ENCODE data around the gene YY1. TPM values are rescaled to one million over a fixed set of nuclear protein-coding genes. Genes with fewer than 3 reads are reported as not detected.

The YY1 gene
- total RNA-seq, 1 donor from 2014 or later: 77.2 TPM

DNA sequence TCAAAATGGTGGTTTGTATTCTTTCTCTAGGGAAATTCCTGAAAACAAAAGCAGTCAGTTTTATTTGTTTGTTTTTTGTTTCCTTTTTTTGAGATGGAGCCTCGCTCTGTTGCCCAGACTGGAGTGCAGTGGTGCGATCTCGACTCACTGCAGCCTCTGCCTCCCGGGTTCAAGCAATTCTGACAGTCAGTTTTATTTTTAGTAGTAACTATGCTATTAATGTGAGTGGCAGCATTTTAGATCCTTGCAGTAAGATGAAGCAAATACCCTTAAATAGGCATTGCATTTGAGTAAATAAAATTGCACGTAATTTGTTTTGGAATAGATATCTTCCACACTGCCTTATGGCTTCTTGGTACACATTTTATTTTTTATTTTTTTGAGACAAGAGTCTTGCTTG, 23.6 kb downstream of the YY1 start:
- peaks cover 12% of the 10 kb centered on the region for H3K36me3 Mint-ChIP-seq (ENCODE audit: unreplicated experiment)
- no peak overlapping the region for H3K4me3 Mint-ChIP-seq (ENCODE audit: unreplicated experiment)
- no peaks in the 10 kb centered on the region for H3K27me3 Mint-ChIP-seq (ENCODE audit: unreplicated experiment)
- no peaks in the 10 kb centered on the region for H3K9me3 Mint-ChIP-seq (ENCODE audit: unreplicated experiment)
- TF ChIP-seq, protein P1, sequence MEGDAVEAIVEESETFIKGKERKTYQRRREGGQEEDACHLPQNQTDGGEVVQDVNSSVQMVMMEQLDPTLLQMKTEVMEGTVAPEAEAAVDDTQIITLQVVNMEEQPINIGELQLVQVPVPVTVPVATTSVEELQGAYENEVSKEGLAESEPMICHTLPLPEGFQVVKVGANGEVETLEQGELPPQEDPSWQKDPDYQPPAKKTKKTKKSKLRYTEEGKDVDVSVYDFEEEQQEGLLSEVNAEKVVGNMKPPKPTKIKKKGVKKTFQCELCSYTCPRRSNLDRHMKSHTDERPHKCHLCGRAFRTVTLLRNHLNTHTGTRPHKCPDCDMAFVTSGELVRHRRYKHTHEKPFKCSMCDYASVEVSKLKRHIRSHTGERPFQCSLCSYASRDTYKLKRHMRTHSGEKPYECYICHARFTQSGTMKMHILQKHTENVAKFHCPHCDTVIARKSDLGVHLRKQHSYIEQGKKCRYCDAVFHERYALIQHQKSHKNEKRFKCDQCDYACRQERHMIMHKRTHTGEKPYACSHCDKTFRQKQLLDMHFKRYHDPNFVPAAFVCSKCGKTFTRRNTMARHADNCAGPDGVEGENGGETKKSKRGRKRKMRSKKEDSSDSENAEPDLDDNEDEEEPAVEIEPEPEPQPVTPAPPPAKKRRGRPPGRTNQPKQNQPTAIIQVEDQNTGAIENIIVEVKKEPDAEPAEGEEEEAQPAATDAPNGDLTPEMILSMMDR (IDR thresholded peaks at IDR 0.05): no peak
- no peak for DNase-seq (ENCODE audit: extremely low spot score, unreplicated experiment)
- no peak overlapping the region for H3K27ac Mint-ChIP-seq (ENCODE audit: unreplicated experiment)
- peaks cover 24% of the 10 kb centered on the region for H3K4me1 Mint-ChIP-seq (ENCODE audit: unreplicated experiment)

DNA sequence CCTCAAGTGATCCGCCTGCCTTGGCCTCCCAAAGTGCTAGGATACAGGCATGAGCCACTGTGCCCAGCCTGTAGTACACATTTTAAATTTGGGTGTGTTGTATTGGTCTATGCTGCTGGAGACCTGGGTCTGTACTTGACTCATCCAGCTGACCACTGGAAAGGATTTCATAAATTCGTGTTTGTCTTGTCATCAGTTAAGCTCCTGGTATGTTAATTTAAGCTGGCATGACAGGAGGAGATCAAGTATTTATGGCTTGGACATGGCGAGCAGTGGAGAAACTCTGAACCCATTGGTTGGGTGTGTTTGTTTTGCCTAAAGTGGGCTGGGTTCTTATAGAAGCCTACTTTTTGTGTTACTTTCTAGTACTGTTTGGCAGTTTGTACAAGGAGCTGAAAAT, 24.2 kb downstream of the YY1 start:
- no peak for DNase-seq (ENCODE audit: extremely low spot score, unreplicated experiment)
- H3K27ac Mint-ChIP-seq (ENCODE audit: unreplicated experiment): no peak overlapping the region

DNA sequence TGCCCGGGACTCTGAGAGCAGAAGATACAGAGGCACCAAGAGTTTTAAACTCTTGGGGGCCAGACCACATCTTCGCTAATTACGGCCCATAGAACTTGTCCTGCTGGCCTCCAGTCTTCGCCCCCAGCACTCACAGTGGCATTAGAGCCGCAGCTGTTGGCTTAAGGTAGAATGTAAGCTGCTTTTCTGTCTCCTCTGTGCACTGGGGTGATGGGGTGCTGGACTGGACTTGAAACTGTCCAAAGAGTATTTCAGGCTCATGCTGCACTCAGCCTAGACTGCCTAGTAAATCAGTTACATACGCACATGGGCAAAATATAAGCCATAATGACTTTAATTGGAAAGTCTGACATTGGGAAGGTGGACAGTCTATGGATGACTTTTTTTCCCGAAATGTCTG, 29.0 kb downstream of the YY1 start:
- Mint-ChIP-seq H3K36me3 (ENCODE audit: unreplicated experiment) (peaks cover 10% of the 10 kb centered on the region), H3K4me1 (ENCODE audit: unreplicated experiment) (peaks cover 14% of the 10 kb centered on the region), H3K9me3 (ENCODE audit: unreplicated experiment) (no peaks in the 10 kb centered on the region), H3K27ac (ENCODE audit: unreplicated experiment) (no peak overlapping the region), H3K27me3 (ENCODE audit: unreplicated experiment) (no peaks in the 10 kb centered on the region), H3K4me3 (ENCODE audit: unreplicated experiment) (no peak overlapping the region)
- DNase-seq (ENCODE audit: extremely low spot score, unreplicated experiment): no peak
- TF ChIP-seq, protein P1 (IDR thresholded peaks at IDR 0.05): no peak

More for the DNA sequence above, 24.2 kb downstream of the YY1 start:
- Mint-ChIP-seq H3K27me3 (ENCODE audit: unreplicated experiment) (no peaks in the 10 kb centered on the region), H3K4me1 (ENCODE audit: unreplicated experiment) (peaks cover 21% of the 10 kb centered on the region), H3K9me3 (ENCODE audit: unreplicated experiment) (no peaks in the 10 kb centered on the region), H3K36me3 (ENCODE audit: unreplicated experiment) (peaks cover 12% of the 10 kb centered on the region), H3K4me3 (ENCODE audit: unreplicated experiment) (no peak overlapping the region)
- TF ChIP-seq, protein P1 (IDR thresholded peaks at IDR 0.05): no peak

DNA sequence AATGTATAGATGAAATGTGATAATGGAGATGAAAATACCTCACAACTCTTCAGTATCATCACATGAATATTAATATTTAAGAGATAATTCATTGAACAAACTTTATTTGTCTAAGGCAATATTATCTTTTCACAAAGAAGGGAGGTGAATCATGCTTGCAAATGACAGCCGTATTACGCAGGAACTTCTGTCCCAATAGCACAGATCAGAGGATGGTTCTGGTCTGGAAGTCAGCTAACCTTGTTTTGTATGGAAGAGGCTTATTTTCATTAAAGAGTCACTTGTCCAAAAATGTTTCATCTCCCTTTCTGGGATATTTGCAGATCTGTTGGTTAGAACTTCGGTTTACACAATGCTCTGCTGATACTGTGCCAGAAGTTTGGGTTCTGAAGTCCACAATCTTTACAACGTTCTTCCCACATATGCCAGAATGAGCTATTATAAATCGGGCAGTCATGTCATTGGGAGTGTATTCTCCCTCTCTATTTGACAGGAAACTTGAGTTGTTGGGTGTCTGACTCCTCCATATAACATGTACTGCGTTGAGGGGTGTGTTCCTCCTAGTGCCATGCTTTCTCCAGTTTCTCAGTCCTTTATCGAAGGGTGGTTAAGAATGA, 29.8 kb downstream of the YY1 start:
- H3K27ac Mint-ChIP-seq (ENCODE audit: unreplicated experiment): no peak overlapping the region
- H3K36me3 Mint-ChIP-seq (ENCODE audit: unreplicated experiment): peaks cover 4% of the 10 kb centered on the region
- TF ChIP-seq, protein P1 (IDR thresholded peaks at IDR 0.05): no peak
- no peaks in the 10 kb centered on the region for H3K9me3 Mint-ChIP-seq (ENCODE audit: unreplicated experiment)
- H3K27me3 Mint-ChIP-seq (ENCODE audit: unreplicated experiment): no peaks in the 10 kb centered on the region
- no peak overlapping the region for H3K4me3 Mint-ChIP-seq (ENCODE audit: unreplicated experiment)
- peaks cover 10% of the 10 kb centered on the region for H3K4me1 Mint-ChIP-seq (ENCODE audit: unreplicated experiment)
- DNase-seq (ENCODE audit: extremely low spot score, unreplicated experiment): no peak

DNA sequence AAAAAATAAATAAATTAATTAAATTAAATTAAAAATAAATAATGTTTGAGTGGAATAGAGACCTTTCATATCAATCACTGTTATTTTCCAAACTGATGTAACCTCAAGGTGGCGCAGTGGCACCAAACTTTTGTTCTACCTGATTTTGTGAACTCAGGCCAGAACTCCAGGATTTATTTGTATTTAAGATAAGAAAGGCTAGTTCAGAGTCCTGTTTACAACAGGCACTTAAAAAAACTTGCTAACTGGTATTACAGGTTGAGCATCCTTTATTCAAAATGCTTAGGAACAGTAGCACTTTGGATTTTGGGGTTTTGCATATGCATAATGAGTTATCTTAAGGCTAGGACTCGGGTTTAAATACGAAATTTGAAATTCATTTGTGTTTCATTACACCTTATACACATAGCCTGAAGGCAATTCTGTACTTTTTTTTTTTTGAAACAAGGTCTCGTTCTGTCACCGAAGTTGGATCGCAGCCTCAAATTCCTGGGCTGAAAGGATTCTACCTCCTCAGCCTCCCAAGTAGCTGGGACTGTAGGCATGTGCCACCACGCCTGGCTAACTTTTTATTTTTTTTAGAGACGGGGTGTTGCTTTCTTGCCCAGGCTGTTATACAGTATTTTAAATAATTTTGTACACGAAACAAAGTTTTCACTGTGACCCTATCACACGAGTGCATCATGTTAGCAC, 32.4 kb downstream of the YY1 start:
- DNase-seq (ENCODE audit: extremely low spot score, unreplicated experiment): no peak
- H3K36me3 Mint-ChIP-seq (ENCODE audit: unreplicated experiment): no peaks in the 10 kb centered on the region
- H3K4me3 Mint-ChIP-seq (ENCODE audit: unreplicated experiment): no peak overlapping the region
- TF ChIP-seq, protein P1 (IDR thresholded peaks at IDR 0.05): peak; percentile 54
- H3K4me1 Mint-ChIP-seq (ENCODE audit: unreplicated experiment): peaks cover 14% of the 10 kb centered on the region
- H3K9me3 Mint-ChIP-seq (ENCODE audit: unreplicated experiment): no peaks in the 10 kb centered on the region
- no peaks in the 10 kb centered on the region for H3K27me3 Mint-ChIP-seq (ENCODE audit: unreplicated experiment)
- no peak overlapping the region for H3K27ac Mint-ChIP-seq (ENCODE audit: unreplicated experiment)

Measured in osteocyte (in vitro differentiated cells).